ENCODE results near the gene CTNND2.

DNA sequence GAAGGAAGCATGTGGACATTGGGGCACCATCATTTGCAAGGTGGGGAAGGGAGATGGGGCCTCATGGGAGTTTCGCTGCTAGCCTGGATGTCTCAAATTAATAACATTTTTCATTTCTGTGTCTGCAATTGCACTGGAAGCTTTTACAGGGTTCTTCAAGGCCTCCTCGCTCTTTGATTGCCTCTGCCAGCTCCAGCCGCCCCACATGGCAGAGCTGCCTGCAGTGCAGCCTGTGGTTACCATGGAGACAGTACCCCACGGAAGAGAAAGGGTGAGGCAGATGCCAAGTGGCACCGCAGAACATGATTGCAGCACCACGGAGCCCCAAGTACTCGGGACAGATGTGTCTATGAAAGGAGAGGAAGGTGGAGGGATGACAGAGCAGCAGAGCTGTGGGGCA is 25.4 kb downstream of the CTNND2 start:
- TF ChIP-seq, protein P1, sequence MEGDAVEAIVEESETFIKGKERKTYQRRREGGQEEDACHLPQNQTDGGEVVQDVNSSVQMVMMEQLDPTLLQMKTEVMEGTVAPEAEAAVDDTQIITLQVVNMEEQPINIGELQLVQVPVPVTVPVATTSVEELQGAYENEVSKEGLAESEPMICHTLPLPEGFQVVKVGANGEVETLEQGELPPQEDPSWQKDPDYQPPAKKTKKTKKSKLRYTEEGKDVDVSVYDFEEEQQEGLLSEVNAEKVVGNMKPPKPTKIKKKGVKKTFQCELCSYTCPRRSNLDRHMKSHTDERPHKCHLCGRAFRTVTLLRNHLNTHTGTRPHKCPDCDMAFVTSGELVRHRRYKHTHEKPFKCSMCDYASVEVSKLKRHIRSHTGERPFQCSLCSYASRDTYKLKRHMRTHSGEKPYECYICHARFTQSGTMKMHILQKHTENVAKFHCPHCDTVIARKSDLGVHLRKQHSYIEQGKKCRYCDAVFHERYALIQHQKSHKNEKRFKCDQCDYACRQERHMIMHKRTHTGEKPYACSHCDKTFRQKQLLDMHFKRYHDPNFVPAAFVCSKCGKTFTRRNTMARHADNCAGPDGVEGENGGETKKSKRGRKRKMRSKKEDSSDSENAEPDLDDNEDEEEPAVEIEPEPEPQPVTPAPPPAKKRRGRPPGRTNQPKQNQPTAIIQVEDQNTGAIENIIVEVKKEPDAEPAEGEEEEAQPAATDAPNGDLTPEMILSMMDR (IDR thresholded peaks at IDR 0.05) = no peak
- TF ChIP-seq EP300 (IDR thresholded peaks at IDR 0.05) = no peak
- no peak for TF ChIP-seq POLR2A (IDR thresholded peaks at IDR 0.05)
- TF ChIP-seq POLR2AphosphoS5 (IDR thresholded peaks at IDR 0.05) = no peak
